Measurements from ENCODE around the gene CRTAC1. TPM values are rescaled to one million over a fixed set of nuclear protein-coding genes. Genes with fewer than 3 reads are reported as not detected.
A peak's percentile ranks its signal among the peaks of the same experiment; 100 is the strongest.

The CRTAC1 gene
- total RNA-seq, 1 experiment from 2014 or later = 17.9 TPM

GRCh38 chr10:97898429-97898828 is 132.0 kb downstream of the CRTAC1 start:
- no peak for DNase-seq (ENCODE audit: low read depth)

GRCh38 chr10:97896756-97897358 is 133.6 kb downstream of the CRTAC1 start:
- DNase-seq (ENCODE audit: low read depth) = no peak

- no peak for DNase-seq (ENCODE audit: low read depth)
These were observed 134.5 kb downstream of the CRTAC1 start for GRCh38 chr10:97895915-97896314.

- DNase-seq (ENCODE audit: low read depth) = no peak
These were observed 135.3 kb downstream of the CRTAC1 start for GRCh38 chr10:97895084-97895483.

- no peak for DNase-seq (ENCODE audit: low read depth)
These were observed 136.3 kb downstream of the CRTAC1 start for GRCh38 chr10:97894092-97894491.

- DNase-seq (ENCODE audit: low read depth) = no peak
These were observed 137.5 kb downstream of the CRTAC1 start for GRCh38 chr10:97892939-97893338.

- no peak for DNase-seq (ENCODE audit: low read depth)
These were observed 137.9 kb downstream of the CRTAC1 start for GRCh38 chr10:97892506-97892905.

- no peak for DNase-seq (ENCODE audit: low read depth)
These were observed 138.8 kb downstream of the CRTAC1 start for GRCh38 chr10:97891497-97892167.

GRCh38 chr10:97889461-97890265 is 140.8 kb downstream of the CRTAC1 start:
- peak; percentile 98 for DNase-seq (ENCODE audit: low read depth)

- peak; percentile 92 for DNase-seq (ENCODE audit: low read depth)
These were observed 141.7 kb downstream of the CRTAC1 start for GRCh38 chr10:97888641-97889262.

- DNase-seq (ENCODE audit: low read depth) = peak; percentile 21
These were observed 142.3 kb downstream of the CRTAC1 start for GRCh38 chr10:97888134-97888533.

- DNase-seq (ENCODE audit: low read depth) = peak; percentile 82
These were observed 143.0 kb downstream of the CRTAC1 start for GRCh38 chr10:97887399-97887798.

- DNase-seq (ENCODE audit: low read depth) = no peak
These were observed 144.1 kb downstream of the CRTAC1 start for GRCh38 chr10:97886286-97886685.

- no peak for DNase-seq (ENCODE audit: low read depth)
These were observed 147.3 kb downstream of the CRTAC1 start for GRCh38 chr10:97883092-97883485.

GRCh38 chr10:97882142-97883091 is 148.0 kb downstream of the CRTAC1 start:
- DNase-seq (ENCODE audit: low read depth) = peak; percentile 98

GRCh38 chr10:97880109-97880508 is 150.3 kb downstream of the CRTAC1 start:
- no peak for DNase-seq (ENCODE audit: low read depth)

- DNase-seq (ENCODE audit: low read depth) = no peak
These were observed 151.2 kb downstream of the CRTAC1 start for GRCh38 chr10:97879241-97879640.

GRCh38 chr10:97876402-97876801 is 154.0 kb downstream of the CRTAC1 start:
- DNase-seq (ENCODE audit: low read depth) = no peak

GRCh38 chr10:97875391-97875790 is 155.0 kb downstream of the CRTAC1 start:
- no peak for DNase-seq (ENCODE audit: low read depth)

- DNase-seq (ENCODE audit: low read depth) = no peak
These were observed 156.1 kb downstream of the CRTAC1 start for GRCh38 chr10:97874332-97874731.

GRCh38 chr10:97873569-97873968 is 156.9 kb downstream of the CRTAC1 start:
- DNase-seq (ENCODE audit: low read depth) = no peak

All from Daoy (cell line).